ENCODE data around the gene GALM.

The GALM gene

GRCh38 chr2:38778687-38779082 is 112.8 kb downstream of the GALM start:
- Histone ChIP-seq H3K9me3 (ENCODE audit: control insufficient read depth, insufficient read depth, low read depth, low read length) (no peaks in the 10 kb centered on the region), H3K4me1 (ENCODE audit: control insufficient read depth, insufficient read depth, low read length) (0 out of 2 replicates have a peak, but pooled peaks cover 3% of the 10 kb centered on the region), H3K4me3 (ENCODE audit: low read depth, low read length) (peak overlapping the region; percentile 55), H3K27ac (ENCODE audit: extremely low read depth, low read depth, low read length) (peak overlapping the region; percentile 56; the same call in 1 of the 2 replicates), H3K36me3 (ENCODE audit: control insufficient read depth in 2 of 2, insufficient read depth in 1 of 2, low read length in 2 of 2) (peaks cover 23 to 26% of the 10 kb centered on the region in 2 experiments; a peak in 2 of 3 replicates)
- no peak for TF ChIP-seq HOXA7 (CRISPR knock-in tag; IDR thresholded peaks at IDR 0.05; ENCODE audit: borderline replicate concordance)
- 0 out of 2 replicates have a peak, but pooled peaks have one; percentile 6 for TF ChIP-seq ZBTB17 (tag by site-specific recombination; IDR thresholded peaks at IDR 0.05)
- TF ChIP-seq ZNF335 (tag by site-specific recombination; conservative IDR thresholded peaks at IDR 0.05), result no peak; the same call in 1 of the 2 replicates
- ChIA-PET POLR2A (interaction anchor here (2.8 kb wide), 1 partner anchor 28 kb away, joined by 40 read pairs; the partner anchor contains the start of gene SRSF7), CTCF (no interaction called here)

DNA sequence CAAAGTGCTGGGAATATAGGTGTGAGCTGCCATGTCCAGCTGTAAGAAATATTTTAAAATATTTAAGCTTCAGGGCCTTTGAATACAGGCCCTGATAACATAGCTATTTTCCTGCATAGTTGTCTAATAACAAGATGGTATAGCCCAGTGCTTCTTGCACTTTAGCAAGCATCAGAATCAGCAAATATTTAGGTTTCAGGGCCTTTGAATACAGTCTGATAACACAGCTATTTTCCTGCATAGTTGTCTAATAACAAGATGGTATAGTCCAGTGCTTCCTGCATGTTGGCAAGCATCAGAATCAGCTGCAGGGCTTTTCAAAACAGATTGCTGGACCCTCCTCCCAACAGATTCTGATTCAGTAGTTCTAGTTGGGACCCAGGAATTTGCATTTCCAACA is 117.7 kb downstream of the GALM start:
- H3K27ac ChIP-seq (ENCODE audit: extremely low read depth, low read depth, low read length), result no peak overlapping the region
- ChIA-PET POLR2A (interaction anchor here (0.6 to 2.4 kb wide), 3 partner anchors 33 to 188 kb away, joined by 4 to 31 read pairs (median 4); partner anchors contain the start of gene SRSF7), CTCF (no interaction called here)
- TF ChIP-seq, protein P1, sequence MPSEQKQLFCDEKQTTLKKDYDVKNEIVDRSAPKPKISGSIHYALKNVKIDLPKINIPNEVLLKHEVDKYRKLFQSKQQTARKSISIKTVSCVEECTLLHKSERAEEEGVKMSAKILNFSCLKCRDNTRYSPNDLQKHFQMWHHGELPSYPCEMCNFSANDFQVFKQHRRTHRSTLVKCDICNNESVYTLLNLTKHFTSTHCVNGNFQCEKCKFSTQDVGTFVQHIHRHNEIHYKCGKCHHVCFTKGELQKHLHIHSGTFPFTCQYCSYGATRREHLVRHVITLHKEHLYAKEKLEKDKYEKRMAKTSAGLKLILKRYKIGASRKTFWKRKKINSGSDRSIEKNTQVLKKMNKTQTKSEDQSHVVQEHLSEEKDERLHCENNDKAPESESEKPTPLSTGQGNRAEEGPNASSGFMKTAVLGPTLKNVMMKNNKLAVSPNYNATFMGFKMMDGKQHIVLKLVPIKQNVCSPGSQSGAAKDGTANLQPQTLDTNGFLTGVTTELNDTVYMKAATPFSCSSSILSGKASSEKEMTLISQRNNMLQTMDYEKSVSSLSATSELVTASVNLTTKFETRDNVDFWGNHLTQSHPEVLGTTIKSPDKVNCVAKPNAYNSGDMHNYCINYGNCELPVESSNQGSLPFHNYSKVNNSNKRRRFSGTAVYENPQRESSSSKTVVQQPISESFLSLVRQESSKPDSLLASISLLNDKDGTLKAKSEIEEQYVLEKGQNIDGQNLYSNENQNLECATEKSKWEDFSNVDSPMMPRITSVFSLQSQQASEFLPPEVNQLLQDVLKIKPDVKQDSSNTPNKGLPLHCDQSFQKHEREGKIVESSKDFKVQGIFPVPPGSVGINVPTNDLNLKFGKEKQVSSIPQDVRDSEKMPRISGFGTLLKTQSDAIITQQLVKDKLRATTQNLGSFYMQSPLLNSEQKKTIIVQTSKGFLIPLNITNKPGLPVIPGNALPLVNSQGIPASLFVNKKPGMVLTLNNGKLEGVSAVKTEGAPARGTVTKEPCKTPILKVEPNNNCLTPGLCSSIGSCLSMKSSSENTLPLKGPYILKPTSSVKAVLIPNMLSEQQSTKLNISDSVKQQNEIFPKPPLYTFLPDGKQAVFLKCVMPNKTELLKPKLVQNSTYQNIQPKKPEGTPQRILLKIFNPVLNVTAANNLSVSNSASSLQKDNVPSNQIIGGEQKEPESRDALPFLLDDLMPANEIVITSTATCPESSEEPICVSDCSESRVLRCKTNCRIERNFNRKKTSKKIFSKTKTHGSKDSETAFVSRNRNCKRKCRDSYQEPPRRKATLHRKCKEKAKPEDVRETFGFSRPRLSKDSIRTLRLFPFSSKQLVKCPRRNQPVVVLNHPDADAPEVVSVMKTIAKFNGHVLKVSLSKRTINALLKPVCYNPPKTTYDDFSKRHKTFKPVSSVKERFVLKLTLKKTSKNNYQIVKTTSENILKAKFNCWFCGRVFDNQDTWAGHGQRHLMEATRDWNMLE (tag by site-specific recombination; conservative IDR thresholded peaks at IDR 0.05; ENCODE audit: low read depth), result no peak
- TF ChIP-seq PRDM10 (tag by site-specific recombination; IDR thresholded peaks at IDR 0.05), result peak; percentile 40
- peaks cover 23 to 26% of the 10 kb centered on the region in 2 experiments; a peak in 2 of 3 replicates for H3K36me3 ChIP-seq (ENCODE audit: control insufficient read depth in 2 of 2, insufficient read depth in 1 of 2, low read length in 2 of 2)
- no peak overlapping the region for H3K4me3 ChIP-seq (ENCODE audit: low read depth, low read length)
- H3K9me3 ChIP-seq (ENCODE audit: control insufficient read depth, insufficient read depth, low read depth, low read length), result no peaks in the 10 kb centered on the region
- 0 out of 2 replicates have a peak, but pooled peaks cover 3% of the 10 kb centered on the region for H3K4me1 ChIP-seq (ENCODE audit: control insufficient read depth, insufficient read depth, low read length)
